Middle frontal gyrus (tissue), 1 donor: ENCODE results near the gene BMP8B.
"Not testable (repeated sequence)": the region's sequence is repeated elsewhere in the genome, so short reads cannot be mapped to it uniquely, and the experiment has no call there.

Source experiments
- DNase-seq: peaks from one replicate; pipeline ENCODE4 v3.0.0-alpha.2; 2015; ENCODE audit warnings: low spot score; ENCODE audit errors: extremely low spot score

Gene BMP8B

GRCh38 chr1:39788758-39789570, at the start of gene BMP8B:
BMP8B (minus strand) TSS chr1:39788865; CDS start chr1:39788485, 380 bp downstream.
- DNase-seq: no peak

DNA sequence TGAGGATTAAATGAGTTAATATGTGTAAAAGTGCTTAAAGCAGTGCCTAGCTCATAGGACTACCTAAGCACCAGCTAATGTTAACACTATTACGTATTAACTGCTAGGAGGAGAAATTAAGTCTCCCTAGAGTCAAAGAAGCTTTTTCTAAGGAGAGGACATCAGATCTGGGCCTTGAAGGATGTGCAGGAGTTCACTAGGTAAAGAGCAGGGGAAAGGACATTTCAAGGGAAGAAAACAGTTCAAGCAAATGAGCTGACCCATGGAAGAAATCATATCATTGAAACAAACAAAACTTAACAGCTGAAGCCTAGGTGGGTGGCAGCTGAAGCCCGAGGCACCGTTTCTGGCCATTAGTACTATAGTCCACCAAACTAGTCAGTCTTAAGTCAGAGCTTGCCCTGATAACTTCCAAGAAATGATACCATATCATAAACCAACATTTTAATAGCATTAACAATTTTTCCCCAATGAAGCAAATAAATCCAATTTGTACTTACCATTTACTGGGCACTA, 48.0 kb upstream of the BMP8B start:
- DNase-seq: no peak

DNA sequence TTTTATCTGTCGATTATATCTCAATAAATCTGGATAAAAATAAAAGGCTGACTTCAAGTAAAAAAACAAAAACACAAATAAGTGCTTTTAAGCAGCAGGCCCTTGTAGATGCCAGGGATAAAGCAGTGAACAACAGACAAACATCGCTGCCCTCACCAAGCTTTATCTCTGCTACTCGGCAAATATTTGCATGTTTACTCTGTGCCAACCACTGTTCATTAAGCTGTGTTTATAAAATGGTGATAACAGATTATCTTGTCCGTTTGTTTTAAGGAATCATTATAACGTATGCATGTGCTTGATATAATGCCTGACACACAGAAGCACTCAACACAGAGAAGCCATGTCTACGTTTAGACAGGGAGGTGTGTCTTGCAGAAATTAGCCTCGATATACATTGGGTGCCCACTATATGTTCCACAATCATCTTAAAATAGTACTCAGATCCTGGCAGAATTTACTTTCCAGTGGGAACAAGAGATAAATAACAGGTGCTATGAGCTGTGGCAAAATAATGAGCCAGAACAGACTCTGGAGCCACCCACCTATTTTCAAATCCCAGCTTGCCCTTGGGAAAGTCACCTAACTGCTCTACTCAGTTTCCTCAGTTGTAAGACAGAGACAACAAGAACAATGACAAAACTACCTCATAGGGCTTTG, 47.4 kb upstream of the BMP8B start:
- no peak for DNase-seq

DNA sequence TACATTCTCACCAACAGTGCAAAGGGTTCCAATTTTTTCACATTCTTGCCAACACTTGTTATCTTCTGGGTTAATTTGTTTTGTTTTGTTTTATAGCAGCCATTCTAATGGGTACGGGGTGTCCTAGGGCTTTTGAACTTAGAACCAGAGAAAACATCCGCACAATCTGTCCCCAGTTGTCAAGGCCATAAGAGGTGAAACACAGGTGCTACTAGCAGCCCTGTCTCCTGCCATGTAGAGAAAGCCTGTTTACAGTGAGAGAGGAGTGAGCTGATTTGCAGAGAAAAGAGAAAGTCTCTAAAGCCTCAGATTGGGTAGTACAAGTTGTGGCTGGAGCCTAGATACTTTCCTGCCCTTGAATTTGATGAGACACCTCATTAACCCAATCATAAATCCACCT, 46.4 kb upstream of the BMP8B start:
- no peak for DNase-seq

DNA sequence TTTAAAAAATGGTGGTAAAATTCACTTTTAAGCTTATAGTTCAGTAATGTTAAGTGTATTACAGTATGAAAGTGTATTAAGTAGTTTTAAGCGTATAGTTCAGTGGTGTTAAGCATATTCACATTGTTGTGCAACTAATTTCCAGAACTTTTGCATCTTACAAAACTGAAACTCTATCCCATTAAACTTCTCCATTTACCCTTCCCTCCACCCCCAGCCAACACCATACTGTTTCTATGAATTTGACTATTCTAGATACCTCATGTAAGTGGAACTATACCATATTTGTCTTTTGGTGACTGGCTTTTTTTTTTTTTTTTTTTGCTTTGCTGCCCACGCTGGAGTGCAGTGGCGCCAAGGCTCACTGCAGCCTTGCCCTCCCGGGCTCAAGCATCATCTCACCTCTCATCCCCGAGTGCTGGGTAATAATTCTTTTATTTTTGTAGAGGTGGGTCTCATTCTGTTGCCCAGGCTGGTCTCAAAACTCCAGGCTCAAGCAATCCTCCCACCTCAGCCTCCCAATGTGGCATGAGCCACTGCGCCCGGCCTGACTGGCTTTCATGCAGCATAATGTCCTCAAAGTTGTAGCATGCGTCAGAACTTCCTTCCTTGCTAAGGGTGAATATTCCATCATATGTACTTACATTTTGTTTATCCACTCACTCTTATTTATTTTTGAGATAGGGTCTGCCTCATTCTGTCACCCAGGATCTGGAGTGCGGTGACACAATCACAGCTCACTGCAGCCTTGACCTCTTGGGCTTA, 45.1 kb upstream of the BMP8B start:
- DNase-seq: no peak

- no peak for DNase-seq
Observed at GRCh38 chr1:39833121-39833520, 44.5 kb upstream of the BMP8B start.

DNA sequence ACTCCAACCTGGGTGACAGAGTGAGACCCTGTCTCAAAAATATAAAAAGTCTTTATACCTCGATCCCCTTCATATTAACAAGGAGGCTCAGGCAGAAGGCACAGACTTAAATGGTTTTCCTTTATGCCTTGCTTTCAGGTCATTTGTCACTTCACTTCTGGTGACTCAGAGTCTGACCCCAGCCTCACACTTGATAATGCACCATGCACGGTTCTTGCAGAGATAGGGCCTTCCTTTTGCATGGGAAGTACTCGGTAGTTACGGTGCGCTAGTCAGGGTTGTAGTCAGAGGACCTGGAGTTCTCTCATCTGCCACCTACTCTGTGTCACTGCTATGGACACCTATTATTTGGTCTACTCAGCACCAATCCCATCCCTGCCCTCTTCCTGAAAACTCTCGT, 43.6 kb upstream of the BMP8B start:
- DNase-seq: no peak

DNA sequence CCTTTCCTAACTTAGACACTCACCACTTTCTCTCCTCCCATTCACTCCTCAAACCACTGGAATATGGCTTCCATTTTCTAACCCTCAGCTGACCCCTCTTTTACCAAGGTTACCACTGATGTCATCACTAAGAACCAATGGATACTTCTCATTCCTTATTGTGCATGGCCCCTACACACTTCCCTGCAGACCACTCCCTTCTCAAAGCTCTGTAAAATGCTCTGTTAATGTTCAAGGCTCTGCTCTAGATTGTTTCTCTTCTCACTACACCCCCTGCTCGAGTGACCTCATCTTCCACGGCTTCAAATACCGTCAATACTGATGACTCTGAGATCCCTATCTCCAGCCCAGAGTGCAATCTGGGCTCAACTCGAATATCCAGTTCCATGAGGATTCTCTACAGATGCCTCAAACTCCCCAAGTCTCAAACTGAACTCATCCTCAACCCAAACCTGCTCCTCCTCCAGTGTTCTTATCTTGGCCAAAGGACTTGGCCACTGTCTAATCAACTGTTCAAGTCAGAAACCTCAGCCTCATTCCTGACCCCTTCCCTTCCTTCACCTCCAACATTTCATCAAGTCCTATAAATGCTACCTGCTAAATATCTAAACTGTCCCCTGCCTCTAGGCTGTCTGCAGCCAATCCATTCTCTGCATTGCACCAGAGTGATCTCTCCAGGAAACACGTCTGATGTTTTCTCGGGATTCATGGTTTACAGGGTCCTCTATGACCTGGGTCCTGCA, 41.3 kb upstream of the BMP8B start:
- no peak for DNase-seq

DNA sequence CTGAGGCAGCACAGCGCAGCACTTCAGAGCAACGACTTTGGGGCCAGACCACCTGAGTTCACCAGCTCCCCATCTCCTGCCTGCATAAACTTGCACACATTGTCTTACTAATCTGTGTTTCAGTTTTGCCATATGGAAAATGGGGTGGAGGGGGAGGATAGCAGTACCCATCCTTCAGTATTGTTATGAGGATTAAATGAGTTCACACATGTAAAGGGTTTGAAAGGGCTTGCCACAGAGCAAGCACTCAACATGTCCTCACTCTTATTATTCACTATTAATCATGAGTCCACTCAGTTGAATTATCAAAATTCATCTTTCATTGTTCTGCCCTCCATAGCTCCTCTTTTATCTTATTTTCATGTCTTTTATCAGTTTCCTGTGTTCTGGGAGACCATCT, 40.1 kb upstream of the BMP8B start:
- DNase-seq: no peak

DNA sequence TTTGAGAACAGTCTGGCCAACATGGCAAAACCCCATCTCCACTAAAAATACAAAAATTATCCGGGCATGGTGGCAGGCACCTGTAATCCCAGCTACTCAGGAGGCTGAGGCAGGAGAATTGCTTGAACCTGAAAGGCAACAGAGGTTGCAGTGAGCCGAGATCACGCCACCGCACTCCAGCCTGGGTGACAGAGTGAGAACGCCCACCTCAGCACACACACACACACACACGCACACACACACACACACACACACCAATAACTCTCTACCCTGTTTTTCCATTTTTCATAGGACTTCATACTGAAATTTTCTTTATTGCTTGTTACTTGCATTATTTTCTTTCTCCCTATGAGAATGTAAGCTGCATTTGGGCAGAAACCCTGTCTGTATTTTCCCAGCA, 39.6 kb upstream of the BMP8B start:
- not testable (repeated sequence) for DNase-seq

- DNase-seq: no peak
Observed at GRCh38 chr1:39827201-39827600, 38.5 kb upstream of the BMP8B start.

DNA sequence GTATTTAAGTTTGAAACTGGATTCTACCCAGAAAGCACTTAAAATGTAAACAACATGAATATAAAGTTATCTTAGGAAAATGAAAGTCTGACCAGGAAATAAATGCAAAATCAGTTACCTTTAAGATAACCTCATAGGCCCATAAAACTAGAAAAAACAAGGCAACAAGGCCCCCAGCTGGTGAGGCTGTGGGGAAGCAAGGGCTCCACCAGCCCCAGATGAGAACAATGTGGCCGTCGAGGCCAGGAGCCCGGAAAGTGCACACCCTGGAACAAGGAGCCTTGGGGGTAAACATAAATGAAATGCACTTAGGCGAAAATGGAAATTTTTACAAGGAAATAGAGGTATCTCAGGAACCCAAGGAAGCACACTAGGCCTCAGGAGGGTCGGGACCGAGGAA, 37.9 kb upstream of the BMP8B start:
- no peak for DNase-seq

DNA sequence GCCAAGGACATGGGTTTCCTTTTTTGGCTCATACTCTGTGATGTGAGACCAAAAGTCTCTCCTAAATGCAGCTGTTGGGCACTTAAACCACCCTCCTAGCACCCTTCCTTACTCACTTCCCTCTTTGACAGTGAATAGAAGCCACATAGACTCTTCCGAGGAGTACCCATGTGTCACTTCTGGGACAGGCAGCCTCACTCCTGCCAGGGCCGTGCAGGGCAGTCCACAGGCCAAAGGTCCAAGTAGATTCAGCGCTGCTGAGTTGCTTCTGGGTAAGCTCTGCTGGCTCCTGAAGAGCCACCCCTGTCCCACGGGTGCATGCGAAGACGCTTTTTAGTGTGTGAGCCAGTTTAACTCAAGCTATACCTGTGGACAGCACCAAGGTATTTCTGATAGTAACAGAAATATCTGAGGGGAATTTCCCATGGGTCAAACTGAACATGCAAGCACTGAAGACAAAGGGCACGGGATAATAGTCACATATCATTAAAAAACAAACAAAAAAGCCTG, 36.8 kb upstream of the BMP8B start:
- DNase-seq: no peak

GRCh38 chr1:39823450-39823849, 34.8 kb upstream of the BMP8B start:
- not testable (repeated sequence) for DNase-seq

- DNase-seq: no peak
Observed at GRCh38 chr1:39822146-39822545, 33.5 kb upstream of the BMP8B start.

GRCh38 chr1:39819091-39819812, 30.6 kb upstream of the BMP8B start:
- no peak for DNase-seq

- DNase-seq: no peak
Observed at GRCh38 chr1:39818482-39818881, 29.8 kb upstream of the BMP8B start.

GRCh38 chr1:39817091-39817932, 28.6 kb upstream of the BMP8B start:
- DNase-seq: not testable (repeated sequence)

DNA sequence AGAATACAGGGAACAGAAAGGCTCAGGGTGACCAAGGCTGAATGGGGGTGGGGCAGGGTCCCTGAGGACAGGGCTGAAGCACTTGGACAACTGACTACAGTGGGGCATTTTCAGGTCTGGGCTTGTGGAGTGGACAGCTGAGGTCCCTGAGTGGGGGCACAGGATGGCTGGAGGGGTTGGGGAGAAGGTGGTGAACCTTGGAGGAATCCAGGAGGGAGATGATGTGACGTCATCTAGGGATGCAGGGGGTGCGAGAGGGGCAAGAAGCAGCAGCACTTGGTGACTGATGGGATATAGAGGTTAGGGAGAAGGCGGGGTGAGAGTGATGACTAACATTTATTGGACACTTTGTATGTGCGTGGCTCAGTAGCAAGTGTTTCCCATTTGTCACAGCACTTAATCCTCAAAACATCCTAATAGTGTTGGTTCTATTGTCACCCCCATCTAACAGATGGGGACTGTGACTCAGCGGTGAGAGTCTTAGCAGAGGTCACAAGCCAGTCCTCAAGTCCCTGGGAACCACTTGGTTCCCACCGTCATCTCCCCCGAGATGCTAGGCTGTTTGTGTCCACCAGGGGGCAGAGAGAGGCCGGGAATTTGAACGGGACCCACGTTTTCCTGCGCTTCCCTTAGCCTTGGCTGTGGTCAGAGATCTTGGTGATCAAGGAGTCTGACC, 27.9 kb upstream of the BMP8B start:
- DNase-seq: peak; percentile 11
